PFSK-1 (cell line): Measurements from ENCODE around the gene MICOS13. TPM values are rescaled to one million over a fixed set of nuclear protein-coding genes. Genes with fewer than 3 reads are reported as not detected.

Experiments used
- FOXP2 ChIP-seq: optimal IDR thresholded peaks from 2 replicates; pipeline ENCODE3; 2011; ENCODE audit warnings: borderline replicate concordance, control low read depth, inconsistent platforms; ENCODE audit not compliant: insufficient read depth; ENCODE audit errors: extremely low read length, extremely low read depth
- POLR2AphosphoS5 ChIP-seq: IDR thresholded peaks from 2 replicates; pipeline ENCODE4 v1.6.1; 2012; ENCODE audit warnings: low read depth, mild to moderate bottlenecking, control low read depth, low read length, moderate library complexity
- REST ChIP-seq, 2 experiments: IDR thresholded peaks; 2 replicates each; pipeline versions ENCODE4 v1.6.1 to v1.8.0; 2011 to 2012; ENCODE audit warnings: low read depth in 2 of 2, low read length in 2 of 2, control low read depth in 1 of 2, inconsistent platforms in 1 of 2, mild to moderate bottlenecking in 1 of 2, moderate library complexity in 1 of 2; ENCODE audit not compliant: insufficient read depth in 1 of 2
- SIN3A ChIP-seq: IDR thresholded peaks from 2 replicates; pipeline ENCODE4 v1.6.1; 2012; ENCODE audit warnings: mild to moderate bottlenecking, low read length, moderate library complexity, borderline replicate concordance; ENCODE audit not compliant: insufficient read depth
- TAF1 ChIP-seq: IDR thresholded peaks from 2 replicates; pipeline ENCODE4 v1.6.1; 2012; ENCODE audit warnings: low read length, control low read depth, borderline replicate concordance; ENCODE audit not compliant: insufficient read depth
- polyA plus RNA-seq: library from polyadenylated mRNA; unstranded; fragments of >200 nt; gene quantifications from one replicate; pipeline ENCODE4 v1.2.1, GENCODE V29; 2012; ENCODE audit warnings: low read depth, missing spikeins; ENCODE audit not compliant: insufficient read length

MICOS13 gene
- 118 TPM for polyA plus RNA-seq

- TF ChIP-seq SIN3A (peak; percentile 33; the same call in 1 of the 2 replicates), TAF1 (peak; percentile 71), POLR2AphosphoS5 (peak; percentile 86), REST (IDR thresholded peaks at IDR 0.05; ENCODE audit: insufficient read depth in 1 of 2, low read depth in 2 of 2, low read length in 2 of 2) (no peak), FOXP2 (peak; percentile 86)
Measured at GRCh38 chr19:5680437-5681368, at the start of gene MICOS13, which contains the start of gene HSD11B1L. Gene MICOS13, minus strand, starts transcription at chr19:5680516. Its CDS starts 30 bp downstream, at chr19:5680486. Gene HSD11B1L, plus strand, starts transcription at chr19:5681027. Its CDS starts 3,806 bp downstream, at chr19:5684833.

- TF ChIP-seq REST (IDR thresholded peaks at IDR 0.05; ENCODE audit: insufficient read depth in 1 of 2, low read depth in 2 of 2, low read length in 2 of 2): no peak
- no peak for TF ChIP-seq SIN3A
- no peak for TF ChIP-seq POLR2AphosphoS5
- no peak for TF ChIP-seq TAF1
- TF ChIP-seq FOXP2: no peak
Measured at GRCh38 chr19:5727453-5728050, 47.2 kb upstream of the MICOS13 start.

GRCh38 chr19:5719961-5720790, 39.9 kb upstream of the MICOS13 start, which contains the start of the genes CATSPERD and LONP1:
Gene CATSPERD, plus strand, starts transcription at chr19:5720637. Its CDS starts 101 bp downstream, at chr19:5720738.
Gene LONP1, minus strand, starts transcription at chr19:5720146. Its CDS starts 14 bp downstream, at chr19:5720132.
- TF ChIP-seq FOXP2 (peak; percentile 96), POLR2AphosphoS5 (peak; percentile 88), SIN3A (peak; percentile 90; the same call in 1 of the 2 replicates), REST (IDR thresholded peaks at IDR 0.05; ENCODE audit: insufficient read depth in 1 of 2, low read depth in 2 of 2, low read length in 2 of 2) (peak in 1 of 2 experiments; percentile 66; a peak in 3 of 4 replicates), TAF1 (peak; percentile 98)

GRCh38 chr19:5719274-5719960, 39.1 kb upstream of the MICOS13 start:
- TF ChIP-seq TAF1 (no peak), POLR2AphosphoS5 (no peak), SIN3A (no peak), REST (IDR thresholded peaks at IDR 0.05; ENCODE audit: insufficient read depth in 1 of 2, low read depth in 2 of 2, low read length in 2 of 2) (no peak), FOXP2 (no peak)
